ENCODE measurements around the gene C3orf20.

DNA sequence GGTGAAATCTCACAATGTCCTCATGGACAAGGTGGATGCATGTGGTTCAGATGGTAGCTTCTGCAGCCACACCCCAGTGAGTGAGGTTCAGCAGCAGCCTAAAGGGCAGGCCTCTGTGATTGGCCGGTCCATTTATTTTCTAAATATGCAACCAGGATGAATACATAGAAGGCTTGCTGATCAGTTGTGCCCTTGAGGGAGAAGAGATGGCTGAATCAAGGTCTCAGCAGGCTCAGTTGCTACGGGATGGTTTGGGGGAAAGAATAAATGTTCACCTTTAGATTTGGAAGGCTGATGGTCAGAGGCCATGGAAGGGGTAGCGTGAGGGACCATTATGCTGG is 90.1 kb downstream of the C3orf20 start:
- TF ChIP-seq POLR2AphosphoS5 (IDR thresholded peaks at IDR 0.05; ENCODE audit: borderline replicate concordance, low read depth, low read length) (no peak), EZH2 (IDR thresholded peaks at IDR 0.05) (no peak)

Data from SK-N-MC (cell line).